Sigmoid colon (tissue), 7 donors: ENCODE measurements around the gene HOXD11. TPM values are rescaled to one million over a fixed set of nuclear protein-coding genes. Genes with fewer than 3 reads are reported as not detected.
A peak's percentile ranks its signal among the peaks of the same experiment; 100 is the strongest.

Experiments used
- DNase-seq: peaks from one replicate; pipeline ENCODE4 v3.0.0-alpha.2; 2019
- H3K27ac ChIP-seq, 4 donors: fragments of 200-600 bp; sonication (generic); one replicate each; pipeline ENCODE4 v1.5.1; 2016 to 2019; ENCODE audit warnings: mild to moderate bottlenecking in 1 of 4
- H3K27me3 ChIP-seq, 3 donors: fragments of 200-600 bp; sonication (generic); one replicate each; pipeline ENCODE4 v1.5.1; 2019; ENCODE audit warnings: mild to moderate bottlenecking in 1 of 3
- H3K36me3 ChIP-seq, 4 donors: fragments of 200-600 bp; sonication (generic); one replicate each; pipeline ENCODE4 v1.5.1; 2016 to 2019
- H3K4me1 ChIP-seq, 4 donors: fragments of 200-600 bp; sonication (generic); one replicate each; pipeline ENCODE4 v1.5.1; 2017 to 2019
- H3K4me3 ChIP-seq, 4 donors: fragments of 200-600 bp; sonication (generic); one replicate each; pipeline ENCODE4 v1.5.1; 2017 to 2019; ENCODE audit warnings: mild to moderate bottlenecking in 2 of 4, moderate library complexity in 1 of 4
- H3K9me3 ChIP-seq, 4 donors: fragments of 200-600 bp in 3 of 4; sonication (generic) in 3 of 4; one replicate each; pipeline versions ENCODE4 v1.5.1 to v1.6.1; 2013 to 2019
- EP300 ChIP-seq, 4 donors: sonication (generic); formaldehyde crosslinking; IDR thresholded peaks; one replicate each; pipeline ENCODE4 v1.6.1; 2017; ENCODE audit warnings: antibody characterized with exemption in 4 of 4
- POLR2A ChIP-seq, 2 donors: fragments of 450-650 bp; IDR thresholded peaks; one replicate each; pipeline ENCODE4 v1.6.1; 2016; ENCODE audit warnings: antibody characterized with exemption in 2 of 2, mild to moderate bottlenecking in 2 of 2, moderate library complexity in 2 of 2
- POLR2AphosphoS5 ChIP-seq, 4 donors: sonication (generic); formaldehyde crosslinking; IDR thresholded peaks; one replicate each; pipeline ENCODE4 v1.6.1; 2017; ENCODE audit warnings: antibody characterized with exemption in 4 of 4
- WGBS, 2 donors: extraction: QIAGEN DNeasy Blood & Tissue Kit; methylation state at CpG; one replicate each; pipeline ENCODE4 v1.1.7; 2013; 5-methylcytosine and 5-hydroxymethylcytosine counted together
- intact Hi-C: fragments of 100-400 bp; cut with DNase I; formaldehyde crosslinking; loops from one replicate; pipeline ENCODE4 v1.15.1; 2023
- polyA plus RNA-seq, 3 donors: library from polyadenylated mRNA; stranded (reverse); fragments of 200-250 nt; gene quantifications; one replicate each; pipeline ENCODE4 v1.2.3, GENCODE V29; 2013
- total RNA-seq, 4 donors: library from RNA; depleted of rRNA; stranded (reverse); fragments of >200 nt; gene quantifications; one replicate each; pipeline ENCODE4 v1.1.0, GENCODE V29; 2016
- TF ChIP-seq, protein P1 (sequence below), 4 experiments: fragments of 450-650 bp in 3 of 4; fragments of 200-600 bp in 1 of 4; IDR thresholded peaks; one replicate each; pipeline ENCODE4 v1.5.1; 2016 to 2019; ENCODE audit warnings: antibody characterized with exemption in 4 of 4, mild to moderate bottlenecking in 3 of 4, moderate library complexity in 2 of 4
- donor health status: healthy with polysubstance abuse.
- donor health status: Bipolar disorder and iron deficiency.
- donor health status: healthy.

HOXD11 gene
- total and polyA plus RNA-seq, 7 donors, result 0.69 to 39.3 (median 18.3) TPM

DNA sequence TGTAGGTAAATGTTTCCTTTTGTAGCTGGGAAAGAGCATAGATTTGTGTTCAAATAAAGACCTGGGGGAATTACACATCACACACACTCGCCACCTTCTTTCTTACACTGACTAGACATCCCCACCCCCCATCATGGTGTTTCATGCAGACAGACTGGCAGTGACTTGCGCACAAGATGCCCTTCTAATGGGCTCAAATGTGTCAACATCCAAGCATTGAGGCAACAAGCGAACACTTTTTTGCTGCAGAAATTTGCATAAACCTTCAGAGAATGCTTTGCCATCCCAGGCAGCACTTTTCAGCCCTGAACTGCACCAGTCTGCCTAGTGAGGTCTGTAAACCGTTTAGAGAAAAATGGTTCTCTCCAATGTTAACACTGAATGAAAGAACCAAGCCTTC lies 27.0 kb downstream of the HOXD11 start:
- intact Hi-C loops, result no loop called here
- peaks cover 0 to 48% (median 36%) of the 10 kb centered on the region in 4 donors for H3K4me1 ChIP-seq
- peak overlapping the region in 2 of 4 donors; percentile 30 to 87 for H3K27ac ChIP-seq
- TF ChIP-seq, protein P1, sequence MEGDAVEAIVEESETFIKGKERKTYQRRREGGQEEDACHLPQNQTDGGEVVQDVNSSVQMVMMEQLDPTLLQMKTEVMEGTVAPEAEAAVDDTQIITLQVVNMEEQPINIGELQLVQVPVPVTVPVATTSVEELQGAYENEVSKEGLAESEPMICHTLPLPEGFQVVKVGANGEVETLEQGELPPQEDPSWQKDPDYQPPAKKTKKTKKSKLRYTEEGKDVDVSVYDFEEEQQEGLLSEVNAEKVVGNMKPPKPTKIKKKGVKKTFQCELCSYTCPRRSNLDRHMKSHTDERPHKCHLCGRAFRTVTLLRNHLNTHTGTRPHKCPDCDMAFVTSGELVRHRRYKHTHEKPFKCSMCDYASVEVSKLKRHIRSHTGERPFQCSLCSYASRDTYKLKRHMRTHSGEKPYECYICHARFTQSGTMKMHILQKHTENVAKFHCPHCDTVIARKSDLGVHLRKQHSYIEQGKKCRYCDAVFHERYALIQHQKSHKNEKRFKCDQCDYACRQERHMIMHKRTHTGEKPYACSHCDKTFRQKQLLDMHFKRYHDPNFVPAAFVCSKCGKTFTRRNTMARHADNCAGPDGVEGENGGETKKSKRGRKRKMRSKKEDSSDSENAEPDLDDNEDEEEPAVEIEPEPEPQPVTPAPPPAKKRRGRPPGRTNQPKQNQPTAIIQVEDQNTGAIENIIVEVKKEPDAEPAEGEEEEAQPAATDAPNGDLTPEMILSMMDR (IDR thresholded peaks at IDR 0.05), result no peak
- TF ChIP-seq POLR2A (IDR thresholded peaks at IDR 0.05) (no peak), EP300 (IDR thresholded peaks at IDR 0.05) (no peak), POLR2AphosphoS5 (IDR thresholded peaks at IDR 0.05) (no peak)
- WGBS, 2 donors, result 78 to 85% methylated on average over 4 of the region's 4 CpGs
- peaks cover 11 to 98% (median 83%) of the 10 kb centered on the region in 3 donors for H3K27me3 ChIP-seq
- no peak for DNase-seq
- H3K4me3 ChIP-seq, result no peak overlapping the region
- no peaks in the 10 kb centered on the region for H3K36me3 ChIP-seq
- H3K9me3 ChIP-seq, result no peaks in the 10 kb centered on the region

DNA sequence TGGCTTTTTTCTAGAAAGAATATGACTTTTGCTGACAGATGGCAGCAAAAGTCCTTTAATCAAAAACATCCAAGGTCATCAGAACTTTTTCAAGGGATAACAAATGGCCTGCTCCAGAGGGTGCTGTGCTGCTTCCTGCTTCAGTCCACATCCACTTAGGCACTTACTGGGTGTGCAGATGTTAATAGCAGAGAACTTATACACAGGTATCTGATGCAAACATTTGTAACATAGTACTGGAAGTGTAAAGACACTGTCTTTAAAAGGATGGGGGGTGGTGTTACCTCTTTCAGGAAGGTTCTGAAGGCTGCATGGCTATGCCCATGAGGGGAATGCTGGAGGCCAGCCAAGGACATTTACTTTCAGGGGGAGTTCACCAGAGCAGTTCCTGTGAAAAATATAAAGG lies 28.0 kb downstream of the HOXD11 start:
- TF ChIP-seq, protein P1 (IDR thresholded peaks at IDR 0.05), result no peak
- no peak for TF ChIP-seq POLR2AphosphoS5 (IDR thresholded peaks at IDR 0.05)
- no peak for TF ChIP-seq POLR2A (IDR thresholded peaks at IDR 0.05)
- no peak for TF ChIP-seq EP300 (IDR thresholded peaks at IDR 0.05)
- Histone ChIP-seq H3K27ac (peak overlapping the region in 3 of 4 donors; percentile 73 to 87 (median 83)), H3K27me3 (peaks cover 13 to 100% (median 85%) of the 10 kb centered on the region in 3 donors), H3K4me3 (peak overlapping the region in 1 of 4 donors; percentile 66), H3K36me3 (no peaks in the 10 kb centered on the region), H3K9me3 (no peaks in the 10 kb centered on the region), H3K4me1 (peaks cover 0 to 46% (median 38%) of the 10 kb centered on the region in 4 donors)
- peak; percentile 65 for DNase-seq
- intact Hi-C loops, result loop anchor here (5.0 kb wide), 1 partner anchor 1012 kb away; no protein-coding TSS in a partner anchor

DNA sequence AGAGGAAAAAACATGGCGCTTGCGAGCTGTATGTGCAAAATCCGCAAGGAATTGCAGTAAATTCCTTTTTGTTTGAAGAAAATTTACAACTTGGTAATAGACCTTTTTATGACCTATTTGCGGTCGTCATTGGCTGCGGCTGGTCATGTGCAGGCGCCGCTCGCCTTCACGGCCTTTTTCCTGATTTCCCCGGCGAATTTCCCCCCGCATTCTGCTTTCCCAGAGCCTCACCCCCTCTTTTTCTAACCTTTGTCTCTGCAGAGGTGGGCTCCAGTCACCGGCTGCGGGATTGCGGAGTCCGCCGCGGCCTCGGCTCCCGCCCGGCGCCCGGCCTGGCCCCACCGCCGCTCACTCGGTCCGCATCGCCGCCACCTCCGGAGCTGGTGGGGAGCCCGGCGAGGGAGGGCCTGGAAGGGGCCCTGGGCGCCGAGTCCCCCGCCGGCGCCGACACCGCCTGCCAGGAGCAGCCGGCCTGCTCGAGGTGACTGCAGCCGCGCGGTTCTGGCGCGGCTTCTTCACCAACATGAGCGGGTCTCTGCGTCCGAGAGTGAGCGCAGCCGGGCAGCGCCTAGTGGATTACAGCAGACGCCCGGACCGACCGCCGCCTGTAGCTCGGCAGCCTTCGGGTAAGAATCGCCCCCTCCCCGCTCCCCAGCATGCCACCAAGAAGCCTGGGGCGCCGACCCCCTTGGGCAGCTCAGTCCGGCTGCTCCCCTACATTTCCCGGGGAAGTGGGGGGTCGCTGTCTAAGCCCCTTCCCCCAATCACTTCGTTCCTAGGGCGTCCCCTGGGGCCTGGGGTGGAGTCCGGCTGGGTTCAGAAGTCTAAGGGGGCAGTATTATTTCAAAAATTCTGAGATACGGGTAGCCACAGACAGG lies 29.5 kb downstream of the HOXD11 start:
- H3K27ac ChIP-seq, result peak overlapping the region; percentile 73 to 87 (median 82)
- H3K4me3 ChIP-seq, result peak overlapping the region; percentile 45 to 66 (median 56)
- peak; percentile 78 for DNase-seq
- H3K4me1 ChIP-seq, result peaks cover 0 to 40% (median 35%) of the 10 kb centered on the region in 4 donors
- no peaks in the 10 kb centered on the region for H3K36me3 ChIP-seq
- H3K9me3 ChIP-seq, result no peaks in the 10 kb centered on the region
- TF ChIP-seq, protein P1 (IDR thresholded peaks at IDR 0.05), result no peak
- peak in 1 of 4 donors; percentile 4 for TF ChIP-seq POLR2AphosphoS5 (IDR thresholded peaks at IDR 0.05)
- peaks cover 6 to 93% (median 82%) of the 10 kb centered on the region in 3 donors for H3K27me3 ChIP-seq
- WGBS, 2 donors, result 1 to 3% methylated on average over 71 of the region's 71 CpGs
- intact Hi-C loops, result loop anchor here (5.0 kb wide), 1 partner anchor 1011 kb away; no protein-coding TSS in a partner anchor

DNA sequence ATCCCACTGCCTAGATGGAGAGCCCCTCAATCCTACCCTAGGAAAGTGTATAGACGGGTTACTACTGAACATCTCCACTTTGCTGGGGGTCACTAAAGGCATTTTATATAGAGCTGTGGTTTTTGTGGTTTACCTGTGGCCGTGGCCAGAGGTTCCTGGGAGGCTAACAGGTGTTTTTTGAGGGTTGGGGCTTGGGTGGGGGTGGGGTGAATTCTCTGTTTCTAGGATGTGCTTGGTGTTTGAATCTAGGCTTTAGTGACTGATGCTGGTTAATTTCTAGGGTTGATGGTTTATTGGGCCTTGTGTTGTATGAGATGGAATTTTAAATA lies 30.1 kb downstream of the HOXD11 start:
- Histone ChIP-seq H3K27me3 (peaks cover 6 to 87% (median 76%) of the 10 kb centered on the region in 3 donors), H3K4me1 (peaks cover 0 to 39% (median 33%) of the 10 kb centered on the region in 4 donors), H3K9me3 (no peaks in the 10 kb centered on the region), H3K4me3 (peak overlapping the region; percentile 45 to 66 (median 56)), H3K36me3 (no peaks in the 10 kb centered on the region), H3K27ac (peak overlapping the region; percentile 73 to 87 (median 82))
- TF ChIP-seq POLR2AphosphoS5 (IDR thresholded peaks at IDR 0.05), result no peak
- TF ChIP-seq, protein P1 (IDR thresholded peaks at IDR 0.05), result no peak
- TF ChIP-seq EP300 (IDR thresholded peaks at IDR 0.05), result no peak
- TF ChIP-seq POLR2A (IDR thresholded peaks at IDR 0.05), result no peak
- DNase-seq, result no peak
- WGBS, 2 donors, result 4 to 14% methylated on average over 2 of the region's 2 CpGs
- intact Hi-C loops, result loop anchor here (5.0 kb wide), 1 partner anchor 1010 kb away; no protein-coding TSS in a partner anchor
